GM19328 (cell line): ENCODE results near the gene CXCL3.

Experiments
- ATAC-seq: cut with Tn5 transposase; IDR thresholded peaks from one replicate; pipeline ENCODE4 v1.9.1; 2021; ENCODE audit warnings: mild to moderate bottlenecking, moderate library complexity; ENCODE audit not compliant: unreplicated experiment

The CXCL3 gene

GRCh38 chr4:74016068-74016467 is 22.4 kb downstream of the CXCL3 start:
- no peak for ATAC-seq

- no peak for ATAC-seq
Measured at GRCh38 chr4:74015126-74015780, 23.2 kb downstream of the CXCL3 start.

GRCh38 chr4:74014332-74014731 is 24.2 kb downstream of the CXCL3 start:
- ATAC-seq = no peak

GRCh38 chr4:74013264-74013663 is 25.2 kb downstream of the CXCL3 start:
- no peak for ATAC-seq

GRCh38 chr4:74012130-74012529 is 26.4 kb downstream of the CXCL3 start:
- no peak for ATAC-seq

- ATAC-seq = no peak
Measured at GRCh38 chr4:74009307-74009706, 29.2 kb downstream of the CXCL3 start.

- no peak for ATAC-seq
Measured at GRCh38 chr4:74006009-74006476, 32.4 kb downstream of the CXCL3 start.

GRCh38 chr4:74005528-74005927 is 33.0 kb downstream of the CXCL3 start:
- no peak for ATAC-seq

- ATAC-seq = no peak
Measured at GRCh38 chr4:74004668-74005067, 33.8 kb downstream of the CXCL3 start.

- no peak for ATAC-seq
Measured at GRCh38 chr4:74000301-74000700, 38.2 kb downstream of the CXCL3 start.

- ATAC-seq = no peak
Measured at GRCh38 chr4:73998040-73999011, 40.2 kb downstream of the CXCL3 start, which contains the start of gene CXCL5. TSS of gene CXCL5 (minus strand) at chr4:73998677. CDS start at chr4:73998581, 96 bp downstream.

GRCh38 chr4:73992050-73992449 is 46.4 kb downstream of the CXCL3 start:
- ATAC-seq = no peak

GRCh38 chr4:73991742-73992000 is 46.8 kb downstream of the CXCL3 start:
- no peak for ATAC-seq

- no peak for ATAC-seq
Measured at GRCh38 chr4:73990988-73991741, 47.3 kb downstream of the CXCL3 start.

- ATAC-seq = no peak
Measured at GRCh38 chr4:73989928-73990327, 48.6 kb downstream of the CXCL3 start.

- no peak for ATAC-seq
Measured at GRCh38 chr4:73989031-73989430, 49.5 kb downstream of the CXCL3 start.

- no peak for ATAC-seq
Measured at GRCh38 chr4:73988061-73988460, 50.4 kb downstream of the CXCL3 start, which contains the start of gene PPBP. TSS of gene PPBP (minus strand) at chr4:73988190. CDS start at chr4:73988103, 87 bp downstream.
